CD4-positive, alpha-beta T cell treated with Interleukin-15 for 1 hour (primary cell): Measurements from ENCODE around the gene ZNF654.
"Not testable (repeated sequence)": the region's sequence is repeated elsewhere in the genome, so short reads cannot be mapped to it uniquely, and the experiment has no call there.

Experiments used
- DNase-seq: peaks from one replicate; pipeline ENCODE4 v3.0.0-alpha.2; 2020

Gene ZNF654

GRCh38 chr3:88142094-88142624 lies 83.1 kb downstream of the ZNF654 start:
- no peak for DNase-seq

GRCh38 chr3:88147261-88147660 lies 88.2 kb downstream of the ZNF654 start:
- DNase-seq = no peak

- no peak for DNase-seq
Measured at GRCh38 chr3:88148651-88149050, 89.6 kb downstream of the ZNF654 start.

DNA sequence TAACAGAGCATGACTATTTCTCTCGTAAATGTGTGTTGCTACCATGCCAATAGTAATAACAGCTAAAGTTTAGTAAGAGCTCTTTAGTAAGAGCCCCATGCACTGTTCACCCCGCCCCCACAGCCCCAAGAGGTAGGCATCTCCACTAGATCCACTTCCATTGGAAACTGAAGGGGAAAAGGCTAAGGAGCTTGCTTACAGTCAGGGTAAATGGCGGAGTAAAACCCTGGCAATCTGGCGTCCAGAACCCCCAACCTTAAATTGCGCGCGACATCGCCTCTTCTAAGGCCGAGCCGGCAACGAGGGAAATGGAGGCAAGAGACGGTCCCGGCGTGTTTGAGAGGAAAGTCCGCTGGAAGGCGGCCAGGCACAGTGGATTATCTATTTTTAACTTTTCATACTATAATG lies 90.0 kb downstream of the ZNF654 start:
- no peak for DNase-seq

DNA sequence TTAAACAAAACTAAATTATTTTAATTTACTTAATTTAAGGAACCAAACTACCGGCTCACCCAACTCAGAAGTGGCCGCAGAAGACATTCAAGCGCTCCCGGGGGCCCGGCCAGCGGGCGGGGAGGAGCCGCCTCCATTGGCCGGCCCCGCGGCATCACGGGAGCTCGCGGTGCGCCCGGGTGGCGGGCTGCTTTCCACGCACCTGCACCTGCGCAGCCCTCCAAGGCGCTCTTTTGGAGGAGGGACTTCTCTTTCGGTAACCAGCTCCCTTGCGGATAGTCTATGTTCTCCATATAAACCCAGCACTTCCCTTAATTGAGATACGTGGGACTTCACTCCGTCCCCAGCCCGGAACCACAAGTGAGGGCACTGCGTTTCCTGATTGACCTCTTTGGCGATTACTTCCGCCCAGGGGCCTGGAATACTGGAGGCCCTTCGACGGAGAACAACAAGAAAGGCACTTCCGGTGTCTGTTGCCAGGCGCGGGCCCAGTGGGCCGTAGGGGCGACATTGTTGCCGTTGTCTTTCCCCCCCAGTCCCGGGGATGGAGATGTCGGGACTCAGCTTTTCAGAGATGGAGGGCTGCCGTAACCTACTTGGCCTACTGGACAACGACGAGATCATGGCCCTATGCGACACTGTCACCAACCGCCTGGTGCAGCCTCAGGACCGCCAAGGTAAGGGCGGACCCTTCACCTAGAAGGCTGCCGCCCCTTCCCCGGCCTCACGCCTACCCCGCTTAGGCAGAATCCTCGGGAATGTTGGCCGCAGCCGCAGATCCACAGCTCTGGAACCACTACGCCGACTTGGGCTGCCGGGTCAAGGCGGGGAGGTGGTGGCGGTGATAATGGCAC lies 90.7 kb downstream of the ZNF654 start, which contains the start of gene C3orf38:
C3orf38 (plus strand) TSS at position 451 of the 854 bp plus-strand sequence; CDS start at position 545, 94 bp downstream.
- DNase-seq = peak; percentile 76

DNA sequence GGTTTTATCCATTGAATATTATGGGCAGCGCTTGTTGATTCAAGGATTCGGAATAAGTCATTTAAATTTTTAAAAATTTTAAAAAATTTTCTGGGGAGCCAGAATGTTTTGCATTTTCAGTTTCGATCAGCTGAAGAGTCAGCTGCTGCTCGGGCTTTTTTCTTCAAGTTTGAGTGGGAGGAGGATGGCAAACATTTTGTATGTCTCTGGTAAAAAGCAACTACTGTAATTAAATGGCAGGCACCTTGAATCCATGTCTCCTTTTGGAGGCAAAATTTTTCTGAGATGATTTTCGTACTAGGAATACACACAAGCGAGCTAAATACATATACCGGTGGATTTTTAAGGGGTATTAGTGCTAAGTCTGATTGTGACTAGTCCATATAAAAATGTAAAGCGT lies 91.3 kb downstream of the ZNF654 start:
- peak; percentile 19 for DNase-seq

- DNase-seq = no peak
Measured at GRCh38 chr3:88150806-88151205, 91.8 kb downstream of the ZNF654 start.

GRCh38 chr3:88151358-88151757 lies 92.3 kb downstream of the ZNF654 start:
- no peak for DNase-seq

DNA sequence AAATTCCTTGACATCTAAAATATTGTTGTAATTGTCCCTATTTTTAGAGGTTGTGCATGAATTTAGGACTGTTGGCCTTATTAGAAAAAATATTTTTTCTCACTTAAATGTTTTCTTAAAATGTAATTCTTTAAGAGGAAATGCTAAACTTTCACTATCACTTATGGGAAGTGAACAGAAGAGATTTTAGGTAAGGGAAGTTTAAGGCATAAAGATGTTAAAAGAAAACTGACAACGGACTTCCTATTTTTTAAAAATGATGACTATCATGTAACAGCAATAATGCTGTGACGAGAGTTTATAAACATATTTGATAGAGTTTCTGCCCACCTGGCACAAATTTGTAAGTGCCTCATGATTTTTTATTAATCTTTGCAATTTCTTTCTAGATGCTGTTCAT lies 93.8 kb downstream of the ZNF654 start:
- no peak for DNase-seq

- DNase-seq = no peak
Measured at GRCh38 chr3:88166419-88166971, 107.4 kb downstream of the ZNF654 start.

- no peak for DNase-seq
Measured at GRCh38 chr3:88167173-88167572, 108.1 kb downstream of the ZNF654 start.

- no peak for DNase-seq
Measured at GRCh38 chr3:88167704-88168103, 108.6 kb downstream of the ZNF654 start.

DNA sequence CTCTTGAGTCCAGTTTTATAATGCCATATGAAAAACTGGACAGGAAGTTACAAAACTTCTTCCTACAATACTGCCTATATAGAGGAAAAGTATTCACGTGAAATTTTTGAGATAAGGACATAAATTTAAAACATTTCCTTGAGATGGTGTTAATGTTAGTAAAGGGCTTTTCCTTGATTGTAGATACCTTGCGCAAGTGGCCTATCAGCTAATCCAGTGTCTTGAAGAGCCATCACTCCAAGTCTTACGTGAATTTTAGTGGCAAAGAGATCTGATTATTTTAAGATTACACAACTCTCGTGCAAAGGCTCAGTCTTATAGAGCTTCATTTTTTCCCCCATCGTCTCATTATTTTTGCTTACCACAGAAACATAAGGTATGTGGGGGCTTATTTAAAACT lies 109.1 kb downstream of the ZNF654 start:
- no peak for DNase-seq

GRCh38 chr3:88180398-88180999 lies 121.4 kb downstream of the ZNF654 start:
- DNase-seq = no peak

DNA sequence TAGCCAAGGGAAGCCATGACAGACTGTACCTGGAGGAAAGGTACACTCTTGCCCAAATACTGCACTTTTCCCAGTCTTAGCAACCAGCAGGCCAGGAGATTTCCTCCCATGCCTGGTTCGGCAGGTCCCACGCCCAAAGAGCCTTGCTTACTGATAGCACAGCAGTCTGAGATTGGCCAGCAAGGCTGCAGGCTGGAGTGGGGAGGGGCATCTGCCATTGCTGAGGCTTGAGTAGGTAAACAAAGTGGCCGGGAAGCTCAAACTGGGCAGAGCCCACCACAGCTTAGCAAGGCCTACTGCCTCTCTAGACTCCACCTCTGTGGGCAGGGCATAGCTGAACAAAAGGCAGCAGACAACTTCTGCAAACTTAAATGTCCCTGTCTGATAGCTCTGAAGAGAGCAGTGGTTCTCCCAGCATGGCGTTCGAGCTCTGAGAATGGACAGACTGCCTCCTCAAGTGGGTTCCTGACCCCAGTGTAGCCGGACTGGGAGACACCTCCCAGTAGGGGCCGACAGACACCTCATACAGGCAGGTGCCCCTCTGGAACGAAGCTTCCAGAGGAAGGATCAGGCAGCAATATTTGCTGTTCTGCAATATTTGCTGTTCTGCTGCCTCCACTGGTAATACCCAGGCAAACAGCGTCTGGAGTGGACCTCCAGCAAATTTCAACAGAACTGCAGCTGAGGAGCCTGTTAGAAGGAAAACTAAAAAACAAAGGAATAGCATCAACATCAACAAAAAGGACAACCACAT lies 123.3 kb downstream of the ZNF654 start:
- not testable (repeated sequence) for DNase-seq

- DNase-seq = no peak
Measured at GRCh38 chr3:88188436-88188835, 129.4 kb downstream of the ZNF654 start.

- no peak for DNase-seq
Measured at GRCh38 chr3:88189361-88189810, 130.3 kb downstream of the ZNF654 start.

GRCh38 chr3:88191872-88192409 lies 132.9 kb downstream of the ZNF654 start:
- no peak for DNase-seq

DNA sequence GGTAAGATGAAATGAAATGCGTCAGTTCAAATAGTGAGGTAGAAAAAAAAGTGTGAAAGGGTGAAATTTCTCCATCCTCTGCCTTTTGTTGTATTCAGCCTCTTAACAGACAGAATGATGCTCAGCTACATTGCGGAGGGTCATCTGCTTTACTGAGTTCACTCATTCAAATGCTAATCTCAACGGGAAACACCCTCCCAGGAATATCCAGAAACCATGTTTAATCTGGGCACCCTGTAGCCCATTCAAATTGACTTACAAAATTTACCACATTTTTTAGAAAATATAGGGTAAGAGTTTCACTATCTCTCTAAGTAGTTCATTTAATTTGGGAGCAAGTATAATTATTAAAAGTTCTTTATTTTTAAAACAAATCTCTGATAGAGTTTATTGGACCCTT lies 133.6 kb downstream of the ZNF654 start:
- DNase-seq = no peak
